ENCODE results near the gene SHISA8.
A peak's percentile ranks its signal among the peaks of the same experiment; 100 is the strongest.

DNA sequence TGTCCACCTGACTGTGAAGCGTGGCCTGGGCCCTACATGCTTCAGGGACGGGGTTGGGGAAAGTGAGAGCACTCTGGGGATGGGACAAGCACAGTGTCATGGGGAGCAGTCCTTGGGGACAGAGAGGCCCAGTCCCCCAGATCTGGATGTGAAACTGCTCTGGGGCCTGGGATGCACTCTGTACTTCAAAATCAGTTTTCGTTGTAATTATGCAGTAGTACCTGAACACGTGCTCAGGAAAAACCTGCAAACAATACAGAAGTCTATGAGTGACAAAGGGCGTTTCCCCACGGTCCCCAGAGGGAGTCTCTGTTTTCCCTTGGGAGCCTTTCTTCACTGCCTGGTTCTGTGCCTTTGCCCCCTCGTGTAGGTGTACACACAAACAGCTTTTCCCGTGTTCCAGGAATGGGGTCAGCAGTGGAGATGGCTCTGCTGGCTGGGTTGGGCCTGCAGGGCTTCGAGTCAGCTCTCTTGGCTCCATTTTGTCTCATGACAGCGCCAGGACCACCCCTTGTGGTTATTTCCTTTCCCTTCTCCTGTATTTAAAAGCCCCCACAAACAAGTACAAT, 16.9 kb upstream of the SHISA8 start:
- peak; percentile 1; the same call in 1 of the 2 replicates for TF ChIP-seq POLR2A (IDR thresholded peaks at IDR 0.05; ENCODE audit: low read depth, low read length)
- TF ChIP-seq, protein P1, sequence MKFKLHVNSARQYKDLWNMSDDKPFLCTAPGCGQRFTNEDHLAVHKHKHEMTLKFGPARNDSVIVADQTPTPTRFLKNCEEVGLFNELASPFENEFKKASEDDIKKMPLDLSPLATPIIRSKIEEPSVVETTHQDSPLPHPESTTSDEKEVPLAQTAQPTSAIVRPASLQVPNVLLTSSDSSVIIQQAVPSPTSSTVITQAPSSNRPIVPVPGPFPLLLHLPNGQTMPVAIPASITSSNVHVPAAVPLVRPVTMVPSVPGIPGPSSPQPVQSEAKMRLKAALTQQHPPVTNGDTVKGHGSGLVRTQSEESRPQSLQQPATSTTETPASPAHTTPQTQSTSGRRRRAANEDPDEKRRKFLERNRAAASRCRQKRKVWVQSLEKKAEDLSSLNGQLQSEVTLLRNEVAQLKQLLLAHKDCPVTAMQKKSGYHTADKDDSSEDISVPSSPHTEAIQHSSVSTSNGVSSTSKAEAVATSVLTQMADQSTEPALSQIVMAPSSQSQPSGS (IDR thresholded peaks at IDR 0.05; ENCODE audit: low read length), result no peak
- no peak for TF ChIP-seq ETV6 (conservative IDR thresholded peaks at IDR 0.05 in 1 of 2, IDR thresholded peaks at IDR 0.05 in 1 of 2; ENCODE audit: borderline replicate concordance in 1 of 2, low read depth in 1 of 2)
- no peak for TF ChIP-seq SRF (IDR thresholded peaks at IDR 0.05; ENCODE audit: low read depth in 2 of 2, low read length in 2 of 2)
- TF ChIP-seq, protein P2, sequence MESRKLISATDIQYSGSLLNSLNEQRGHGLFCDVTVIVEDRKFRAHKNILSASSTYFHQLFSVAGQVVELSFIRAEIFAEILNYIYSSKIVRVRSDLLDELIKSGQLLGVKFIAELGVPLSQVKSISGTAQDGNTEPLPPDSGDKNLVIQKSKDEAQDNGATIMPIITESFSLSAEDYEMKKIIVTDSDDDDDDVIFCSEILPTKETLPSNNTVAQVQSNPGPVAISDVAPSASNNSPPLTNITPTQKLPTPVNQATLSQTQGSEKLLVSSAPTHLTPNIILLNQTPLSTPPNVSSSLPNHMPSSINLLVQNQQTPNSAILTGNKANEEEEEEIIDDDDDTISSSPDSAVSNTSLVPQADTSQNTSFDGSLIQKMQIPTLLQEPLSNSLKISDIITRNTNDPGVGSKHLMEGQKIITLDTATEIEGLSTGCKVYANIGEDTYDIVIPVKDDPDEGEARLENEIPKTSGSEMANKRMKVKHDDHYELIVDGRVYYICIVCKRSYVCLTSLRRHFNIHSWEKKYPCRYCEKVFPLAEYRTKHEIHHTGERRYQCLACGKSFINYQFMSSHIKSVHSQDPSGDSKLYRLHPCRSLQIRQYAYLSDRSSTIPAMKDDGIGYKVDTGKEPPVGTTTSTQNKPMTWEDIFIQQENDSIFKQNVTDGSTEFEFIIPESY (IDR thresholded peaks at IDR 0.05), result no peak
